Naive thymus-derived CD4-positive, alpha-beta T cell (primary cell): ENCODE measurements around the gene ZNF827. TPM values are rescaled to one million over a fixed set of nuclear protein-coding genes. Genes with fewer than 3 reads are reported as not detected.
A peak's percentile ranks its signal among the peaks of the same experiment; 100 is the strongest.

Experiments used
- ATAC-seq: fragments of 150-1000 bp; cut with Tn5 transposase; 2 replicates; pipeline ENCODE4 v1.10.0; 2021; ENCODE audit warnings: mild to moderate bottlenecking, moderate library complexity
- CTCF ChIA-PET: fragments of 350-600 bp; sonication (Branson Sonifier 250); formaldehyde crosslinking; loops from one replicate; lab custom pipeline; 2021; ENCODE audit warnings: antibody characterized with exemption; lab: Charles Lee
- POLR2A ChIA-PET: fragments of 350-600 bp; sonication (Branson Sonifier 250); formaldehyde crosslinking; loops from one replicate; lab custom pipeline; 2021; ENCODE audit warnings: antibody characterized with exemption, inconsistent platforms; lab: Charles Lee
- DNase-seq, 9 donors: peaks; one replicate each; pipeline versions ENCODE4 v3.0.0 to v3.0.0-alpha.2; 2020 to 2022; ENCODE audit warnings: mixed read lengths in 1 of 9
- H3K27ac ChIP-seq: one replicate; pipeline ENCODE4 v1.7.0; 2013; ENCODE audit warnings: mild to moderate bottlenecking, low read depth, low read length, moderate library complexity
- H3K27me3 ChIP-seq, 2 donors: one replicate each; pipeline ENCODE4 v1.7.0; 2013; ENCODE audit warnings: low read length in 2 of 2, mild to moderate bottlenecking in 2 of 2, moderate library complexity in 2 of 2; ENCODE audit not compliant: control insufficient read depth in 2 of 2, insufficient read depth in 2 of 2
- H3K36me3 ChIP-seq, 3 experiments: 1 replicate in 2 of 3; 2 replicates in 1 of 3; pipeline ENCODE4 v1.7.0; 2013; ENCODE audit warnings: low read length in 3 of 3, mild to moderate bottlenecking in 3 of 3, moderate library complexity in 1 of 3; ENCODE audit not compliant: insufficient read depth in 3 of 3, control insufficient read depth in 2 of 3
- H3K4me1 ChIP-seq, 2 donors: one replicate each; pipeline ENCODE4 v1.7.0; 2013; ENCODE audit warnings: low read length in 2 of 2, mild to moderate bottlenecking in 2 of 2, moderate library complexity in 1 of 2; ENCODE audit not compliant: control insufficient read depth in 2 of 2, insufficient read depth in 2 of 2
- H3K4me3 ChIP-seq: 2 replicates; pipeline ENCODE4 v1.7.0; 2013; ENCODE audit warnings: mild to moderate bottlenecking, low read length
- H3K9me3 ChIP-seq, 3 experiments: 1 replicate in 2 of 3; 2 replicates in 1 of 3; pipeline ENCODE4 v1.7.0; 2013; ENCODE audit warnings: low read length in 3 of 3; ENCODE audit not compliant: control insufficient read depth in 2 of 3
- H3K27ac Mint-ChIP-seq, 9 donors: one replicate each; pipeline ENCODE4 v1.8.0; 2020 to 2022; ENCODE audit warnings: mixed read lengths in 9 of 9, mild to moderate bottlenecking in 8 of 9, moderate library complexity in 5 of 9, inconsistent platforms in 2 of 9
- H3K27me3 Mint-ChIP-seq, 5 donors: one replicate each; pipeline ENCODE4 v1.8.0; 2021 to 2022; ENCODE audit warnings: mixed read lengths in 5 of 5, mild to moderate bottlenecking in 1 of 5
- H3K36me3 Mint-ChIP-seq, 5 donors: one replicate each; pipeline ENCODE4 v1.8.0; 2020 to 2022; ENCODE audit warnings: mixed read lengths in 5 of 5, mild to moderate bottlenecking in 3 of 5, inconsistent platforms in 1 of 5
- H3K4me1 Mint-ChIP-seq, 7 donors: one replicate each; pipeline ENCODE4 v1.8.0; 2020 to 2022; ENCODE audit warnings: mixed read lengths in 7 of 7, mild to moderate bottlenecking in 3 of 7, inconsistent platforms in 1 of 7
- H3K4me3 Mint-ChIP-seq, 10 donors: one replicate each; pipeline ENCODE4 v1.8.0; 2020 to 2022; ENCODE audit warnings: mild to moderate bottlenecking in 10 of 10, mixed read lengths in 10 of 10, moderate library complexity in 6 of 10, inconsistent platforms in 2 of 10
- H3K9me3 Mint-ChIP-seq, 11 donors: one replicate each; pipeline ENCODE4 v1.8.0; 2020 to 2022; ENCODE audit warnings: mixed read lengths in 11 of 11, mild to moderate bottlenecking in 4 of 11, inconsistent platforms in 1 of 11, moderate library complexity in 1 of 11
- intact Hi-C, 2 donors: fragments of 100-400 bp; cut with micrococcal nuclease; formaldehyde crosslinking; loops; one replicate each; pipeline ENCODE4 v1.15.1; 2023
- polyA plus RNA-seq, 2 donors: library from polyadenylated mRNA; unstranded; fragments of 300-500 nt; fragmentation: Illumina TruSeq; gene quantifications; one replicate each; pipeline ENCODE4 v1.2.3, GENCODE V29; 2021
- total RNA-seq, 6 experiments: library from RNA in 5 of 6; stranded (reverse) in 5 of 6; gene quantifications; 1 replicate in 5 of 6; 2 replicates in 1 of 6; pipeline ENCODE4 v1.2.3 and lab custom pipeline; 2021 to 2026

ZNF827 gene
- total and polyA plus RNA-seq, 7 experiments from 2014 or later: 2.3 to 32.2 (median 21.7) TPM

GRCh38 chr4:145899886-145900460, 38.6 kb downstream of the ZNF827 start:
- no peak overlapping the region for H3K27ac ChIP-seq
- CTCF ChIA-PET: no interaction called here
- H3K27me3 ChIP-seq: no peaks in the 10 kb centered on the region
- H3K4me3 Mint-ChIP-seq: no peak overlapping the region
- H3K36me3 ChIP-seq: peaks cover 0 to 9% (median 0%) of the 10 kb centered on the region in 3 experiments
- peaks cover 4 to 10% of the 10 kb centered on the region in 2 donors for H3K4me1 ChIP-seq
- no peaks in the 10 kb centered on the region for H3K9me3 ChIP-seq
- ATAC-seq: no peak
- DNase-seq: no peak
- peaks cover 5 to 46% (median 18%) of the 10 kb centered on the region in 5 donors for H3K36me3 Mint-ChIP-seq
- intact Hi-C loops: loop anchor here in 1 of 2 donors (5.0 kb wide), 1 partner anchor 37 kb away; the partner anchor contains the start of gene ZNF827
- no peaks in the 10 kb centered on the region for H3K9me3 Mint-ChIP-seq
- no peak overlapping the region for H3K4me3 ChIP-seq
- POLR2A ChIA-PET: no interaction called here
- peaks cover 15 to 45% (median 36%) of the 10 kb centered on the region in 7 donors for H3K4me1 Mint-ChIP-seq
- no peak overlapping the region for H3K27ac Mint-ChIP-seq
- H3K27me3 Mint-ChIP-seq: no peaks in the 10 kb centered on the region

- H3K27ac Mint-ChIP-seq: no peak overlapping the region
- CTCF ChIA-PET: no interaction called here
- intact Hi-C loops: loop anchor here in 1 of 2 donors (5.0 kb wide), 1 partner anchor 38 kb away; the partner anchor contains the start of gene ZNF827
Measured at GRCh38 chr4:145898926-145899531, 39.6 kb downstream of the ZNF827 start.

DNA sequence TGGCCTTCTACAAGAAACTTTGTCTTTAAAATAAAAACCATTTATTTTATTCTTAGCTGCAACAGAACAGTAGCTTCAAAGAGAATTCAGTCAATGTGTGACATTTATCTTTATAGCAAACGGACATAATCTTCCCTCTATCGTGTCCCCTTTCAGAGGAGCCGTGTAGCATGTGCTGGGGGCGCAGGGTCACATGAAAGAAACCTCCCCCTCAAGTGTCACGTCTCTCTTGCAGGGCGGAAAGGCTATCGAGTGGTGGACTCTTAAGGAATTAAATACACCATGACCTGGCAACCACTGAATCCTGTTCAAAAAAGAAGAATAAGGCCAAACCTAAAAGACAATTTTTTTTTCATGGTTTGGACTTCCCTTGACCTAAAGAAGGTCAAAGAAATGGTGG, 40.2 kb downstream of the ZNF827 start:
- ATAC-seq: no peak
- H3K27ac Mint-ChIP-seq: no peak overlapping the region
- H3K4me3 Mint-ChIP-seq: no peak overlapping the region
- DNase-seq: no peak
- H3K9me3 Mint-ChIP-seq: no peaks in the 10 kb centered on the region
- peaks cover 12 to 16% of the 10 kb centered on the region in 2 donors for H3K4me1 ChIP-seq
- H3K36me3 ChIP-seq: peaks cover 0 to 9% (median 0%) of the 10 kb centered on the region in 3 experiments
- ChIA-PET POLR2A (interaction anchor here (0.7 kb wide), 1 partner anchor 29 kb away, joined by 4 read pairs; no protein-coding TSS in a partner anchor), CTCF (no interaction called here)
- no peaks in the 10 kb centered on the region for H3K27me3 ChIP-seq
- H3K36me3 Mint-ChIP-seq: peaks cover 5 to 39% (median 18%) of the 10 kb centered on the region in 5 donors
- H3K4me1 Mint-ChIP-seq: peaks cover 23 to 58% (median 43%) of the 10 kb centered on the region in 7 donors
- intact Hi-C loops: loop anchor here in 1 of 2 donors (5.0 kb wide), 1 partner anchor 39 kb away; the partner anchor contains the start of gene ZNF827
- no peak overlapping the region for H3K27ac ChIP-seq
- no peak overlapping the region for H3K4me3 ChIP-seq
- H3K27me3 Mint-ChIP-seq: no peaks in the 10 kb centered on the region
- H3K9me3 ChIP-seq: no peaks in the 10 kb centered on the region

More at GRCh38 chr4:145898926-145899531, 39.6 kb downstream of the ZNF827 start:
- H3K4me1 Mint-ChIP-seq: peaks cover 21 to 53% (median 37%) of the 10 kb centered on the region in 7 donors
- no peaks in the 10 kb centered on the region for H3K27me3 Mint-ChIP-seq
- ATAC-seq (no peak), DNase-seq (no peak)
- H3K36me3 ChIP-seq: peaks cover 0 to 9% (median 0%) of the 10 kb centered on the region in 3 experiments
- H3K27ac ChIP-seq: no peak overlapping the region
- H3K27me3 ChIP-seq: no peaks in the 10 kb centered on the region
- no peaks in the 10 kb centered on the region for H3K9me3 ChIP-seq
- no peak overlapping the region for H3K4me3 Mint-ChIP-seq
- H3K4me1 ChIP-seq: peaks cover 12 to 16% of the 10 kb centered on the region in 2 donors
- H3K9me3 Mint-ChIP-seq: no peaks in the 10 kb centered on the region
- POLR2A ChIA-PET: no interaction called here
- H3K36me3 Mint-ChIP-seq: peaks cover 5 to 39% (median 18%) of the 10 kb centered on the region in 5 donors
- H3K4me3 ChIP-seq: no peak overlapping the region

GRCh38 chr4:145895056-145895455, 43.6 kb downstream of the ZNF827 start:
- Histone ChIP-seq H3K4me3 (no peak overlapping the region), H3K9me3 (no peaks in the 10 kb centered on the region), H3K27me3 (no peaks in the 10 kb centered on the region), H3K4me1 (peaks cover 12 to 16% of the 10 kb centered on the region in 2 donors), H3K36me3 (peaks cover 0 to 10% (median 0%) of the 10 kb centered on the region in 3 experiments), H3K27ac (no peak overlapping the region)
- ATAC-seq: no peak
- ChIA-PET CTCF (no interaction called here), POLR2A (no interaction called here)
- peak overlapping the region in 2 of 9 donors; percentile 10 to 17 for H3K27ac Mint-ChIP-seq
- H3K9me3 Mint-ChIP-seq: no peaks in the 10 kb centered on the region
- intact Hi-C loops: loop anchor here (2.0 to 5.0 kb wide), 2 partner anchors 42 kb away; partner anchors contain the start of gene ZNF827 (in 1 of the 2)
- no peak for DNase-seq
- peaks cover 23 to 48% (median 42%) of the 10 kb centered on the region in 7 donors for H3K4me1 Mint-ChIP-seq
- H3K4me3 Mint-ChIP-seq: peak overlapping the region in 5 of 10 donors; percentile 18 to 44 (median 35)
- H3K27me3 Mint-ChIP-seq: no peaks in the 10 kb centered on the region
- peaks cover 3 to 30% (median 13%) of the 10 kb centered on the region in 5 donors for H3K36me3 Mint-ChIP-seq

GRCh38 chr4:145891958-145892357, 46.7 kb downstream of the ZNF827 start:
- H3K27ac ChIP-seq: no peak overlapping the region
- Mint-ChIP-seq H3K27ac (no peak overlapping the region), H3K36me3 (peaks cover 8 to 37% (median 17%) of the 10 kb centered on the region in 5 donors), H3K27me3 (no peaks in the 10 kb centered on the region), H3K4me1 (peaks cover 22 to 39% (median 33%) of the 10 kb centered on the region in 7 donors), H3K9me3 (no peaks in the 10 kb centered on the region), H3K4me3 (no peak overlapping the region)
- DNase-seq (no peak), ATAC-seq (no peak)
- H3K9me3 ChIP-seq: no peaks in the 10 kb centered on the region
- H3K36me3 ChIP-seq: peaks cover 0 to 10% (median 0%) of the 10 kb centered on the region in 3 experiments
- intact Hi-C loops: no loop called here
- H3K27me3 ChIP-seq: no peaks in the 10 kb centered on the region
- CTCF ChIA-PET: no interaction called here
- H3K4me1 ChIP-seq: peaks cover 12 to 16% of the 10 kb centered on the region in 2 donors
- no peak overlapping the region for H3K4me3 ChIP-seq
- POLR2A ChIA-PET: no interaction called here

GRCh38 chr4:145890689-145891088, 47.9 kb downstream of the ZNF827 start:
- H3K4me3 ChIP-seq: no peak overlapping the region
- ChIA-PET POLR2A (no interaction called here), CTCF (interaction anchor here (0.5 kb wide), 1 partner anchor 18 kb away, joined by 5 read pairs; no protein-coding TSS in a partner anchor)
- H3K36me3 ChIP-seq: peaks cover 0 to 14% (median 0%) of the 10 kb centered on the region in 3 experiments
- Mint-ChIP-seq H3K27me3 (no peaks in the 10 kb centered on the region), H3K9me3 (no peaks in the 10 kb centered on the region), H3K27ac (no peak overlapping the region), H3K4me3 (no peak overlapping the region), H3K4me1 (peaks cover 13 to 27% (median 20%) of the 10 kb centered on the region in 7 donors), H3K36me3 (peaks cover 8 to 50% (median 23%) of the 10 kb centered on the region in 5 donors)
- ATAC-seq: no peak
- intact Hi-C loops: no loop called here
- no peaks in the 10 kb centered on the region for H3K9me3 ChIP-seq
- no peaks in the 10 kb centered on the region for H3K27me3 ChIP-seq
- peaks cover 11 to 12% of the 10 kb centered on the region in 2 donors for H3K4me1 ChIP-seq
- H3K27ac ChIP-seq: no peak overlapping the region
- DNase-seq: no peak
